Frontal cortex (tissue), 4 donors: Measurements from ENCODE around the gene FKBP5. TPM values are rescaled to one million over a fixed set of nuclear protein-coding genes. Genes with fewer than 3 reads are reported as not detected.
"Not testable (repeated sequence)": the region's sequence is repeated elsewhere in the genome, so short reads cannot be mapped to it uniquely, and the experiment has no call there.

ENCODE experiments used
- DNase-seq, 2 donors: peaks; one replicate each; pipeline ENCODE4 v3.0.0; 2012; ENCODE audit warnings: low spot score in 2 of 2
- FAIRE-seq: peaks from 2 replicates; lab custom pipeline; 2012; peaks lifted over from hg19 to GRCh38; lab: Jason Lieb, UNC
- total RNA-seq: library from RNA; depleted of rRNA; stranded (reverse); fragments of >200 nt; gene quantifications from one replicate; pipeline ENCODE4 v1.2.3, GENCODE V29; 2014
- donor health status: control.
- donor health status: control.
- donor health status: control.

Gene FKBP5
- 3.3 TPM for total RNA-seq

DNA sequence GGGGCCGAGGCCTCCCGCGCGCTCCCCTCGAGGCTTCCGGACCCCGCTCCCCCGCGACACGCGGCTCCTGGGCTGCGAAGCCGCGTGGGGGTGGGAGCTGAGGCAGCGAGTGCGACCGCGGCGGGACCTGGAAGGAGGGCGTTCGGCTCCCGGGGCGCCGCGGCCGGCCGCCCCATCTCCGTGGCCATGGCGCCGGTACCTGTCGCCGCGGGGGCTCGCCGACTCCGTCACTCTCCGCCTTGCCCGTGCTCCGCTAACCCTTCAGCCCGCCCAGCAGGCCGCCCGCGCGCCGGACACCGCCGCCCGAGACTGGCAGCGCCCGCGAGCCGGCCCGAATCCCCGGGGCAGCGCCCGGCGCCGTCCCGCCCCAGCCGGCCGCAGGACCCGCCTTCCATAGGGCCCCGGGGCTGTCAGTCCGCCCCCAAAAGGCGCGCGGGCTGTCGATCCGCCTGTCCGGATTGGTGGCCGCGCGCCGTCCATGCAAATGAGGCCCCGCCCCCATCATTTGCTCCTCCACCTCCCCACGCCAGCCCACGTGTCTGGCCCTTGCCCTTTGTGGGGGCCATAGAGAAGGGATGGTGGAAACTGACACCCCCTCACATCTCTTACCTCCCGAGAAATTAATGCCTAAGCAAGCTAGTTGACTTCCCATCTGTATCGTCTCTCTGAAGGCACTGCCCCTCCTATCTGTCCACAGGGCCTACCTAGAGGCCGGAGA lies at the start of gene FKBP5:
FKBP5 (minus strand) TSS at position 311 of the 718 bp plus-strand sequence. CDS start 46,091 bp downstream, outside the sequence.
- DNase-seq, result peak; percentile 91 to 92
- FAIRE-seq, result no peak

GRCh38 chr6:35737413-35738211 lies 48.9 kb upstream of the FKBP5 start:
- FAIRE-seq, result peak; percentile 6
- peak; percentile 59 to 82 for DNase-seq

- DNase-seq (no peak), FAIRE-seq (no peak)
These were observed 48.3 kb upstream of the FKBP5 start, which contains the start of gene ARMC12 for GRCh38 chr6:35736982-35737412. ARMC12 (plus strand) TSS chr6:35737032; CDS start chr6:35737109, 77 bp downstream.

DNA sequence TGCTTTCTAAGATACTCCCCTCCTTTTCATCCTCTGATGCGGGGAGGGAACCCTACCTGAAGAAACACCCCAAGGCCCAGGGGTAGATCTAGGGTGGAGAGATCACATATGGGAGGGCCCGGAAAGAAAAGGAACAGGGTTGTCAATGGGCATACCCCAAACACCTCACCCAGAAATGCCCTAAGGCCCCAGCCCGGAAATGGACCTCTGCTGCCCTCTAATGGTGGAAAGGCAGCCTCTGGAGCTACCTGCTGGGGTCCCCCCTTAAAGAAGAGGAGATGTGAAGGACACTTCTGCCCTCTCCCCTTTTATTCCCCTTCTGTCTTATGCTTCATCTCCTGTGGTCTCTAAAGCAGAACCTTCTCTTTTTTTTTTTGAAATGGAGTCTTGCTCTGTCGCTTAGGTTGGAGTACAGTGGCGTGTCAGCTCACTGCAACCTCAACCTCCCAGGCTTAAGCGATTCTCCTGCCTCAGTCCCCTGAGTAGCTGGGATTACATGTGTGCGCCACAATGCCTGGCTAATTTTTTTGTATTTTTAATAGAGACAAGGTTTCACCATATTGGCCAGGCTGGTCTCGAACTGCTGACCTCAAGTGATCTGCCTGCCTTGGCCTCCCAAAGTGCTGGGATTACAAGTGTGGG lies 47.7 kb upstream of the FKBP5 start:
- DNase-seq (peak; percentile 54 to 67), FAIRE-seq (no peak)

GRCh38 chr6:35735452-35735851 lies 46.7 kb upstream of the FKBP5 start:
- DNase-seq, result no peak
- no peak for FAIRE-seq

DNA sequence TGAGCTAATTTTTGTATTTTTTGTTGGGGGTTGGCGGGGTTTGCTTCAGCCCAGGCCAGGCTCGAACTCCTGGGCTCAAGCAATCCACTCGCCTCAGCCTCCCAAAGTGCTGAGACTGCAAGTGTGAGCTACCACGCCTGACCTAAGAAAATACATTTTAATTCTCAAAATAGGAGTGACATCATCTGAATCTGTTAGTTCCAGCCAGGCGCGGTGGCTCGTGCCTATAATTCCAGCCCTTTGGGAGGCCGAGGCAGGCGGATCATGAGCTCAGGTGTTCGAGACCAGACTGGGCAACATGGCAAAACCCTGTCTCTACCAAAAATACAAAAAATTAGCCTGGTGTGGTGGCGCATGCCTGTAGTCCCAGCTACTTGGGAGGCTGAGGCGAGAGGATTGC lies 45.6 kb upstream of the FKBP5 start:
- not testable (repeated sequence) for FAIRE-seq, DNase-seq

DNA sequence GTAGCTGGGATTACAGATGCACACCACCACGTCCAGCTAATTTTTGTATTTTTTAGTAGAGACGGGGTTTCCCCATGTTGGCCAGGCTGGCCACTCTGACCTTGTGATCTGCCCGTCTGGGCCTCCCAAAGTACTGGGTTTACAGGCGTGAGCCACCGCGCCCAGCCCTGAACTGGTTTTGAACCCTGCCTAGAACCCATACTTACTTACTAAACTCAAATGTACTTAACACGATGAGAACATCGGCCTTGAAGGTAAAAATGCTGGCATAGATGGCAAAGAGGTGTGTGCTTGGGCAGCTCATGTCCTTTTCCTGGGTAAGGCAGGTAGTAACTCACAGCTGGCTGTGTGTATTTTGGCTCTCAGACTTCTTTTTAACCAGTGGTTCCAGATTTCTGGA lies 44.9 kb upstream of the FKBP5 start:
- no peak for FAIRE-seq
- DNase-seq, result no peak

DNA sequence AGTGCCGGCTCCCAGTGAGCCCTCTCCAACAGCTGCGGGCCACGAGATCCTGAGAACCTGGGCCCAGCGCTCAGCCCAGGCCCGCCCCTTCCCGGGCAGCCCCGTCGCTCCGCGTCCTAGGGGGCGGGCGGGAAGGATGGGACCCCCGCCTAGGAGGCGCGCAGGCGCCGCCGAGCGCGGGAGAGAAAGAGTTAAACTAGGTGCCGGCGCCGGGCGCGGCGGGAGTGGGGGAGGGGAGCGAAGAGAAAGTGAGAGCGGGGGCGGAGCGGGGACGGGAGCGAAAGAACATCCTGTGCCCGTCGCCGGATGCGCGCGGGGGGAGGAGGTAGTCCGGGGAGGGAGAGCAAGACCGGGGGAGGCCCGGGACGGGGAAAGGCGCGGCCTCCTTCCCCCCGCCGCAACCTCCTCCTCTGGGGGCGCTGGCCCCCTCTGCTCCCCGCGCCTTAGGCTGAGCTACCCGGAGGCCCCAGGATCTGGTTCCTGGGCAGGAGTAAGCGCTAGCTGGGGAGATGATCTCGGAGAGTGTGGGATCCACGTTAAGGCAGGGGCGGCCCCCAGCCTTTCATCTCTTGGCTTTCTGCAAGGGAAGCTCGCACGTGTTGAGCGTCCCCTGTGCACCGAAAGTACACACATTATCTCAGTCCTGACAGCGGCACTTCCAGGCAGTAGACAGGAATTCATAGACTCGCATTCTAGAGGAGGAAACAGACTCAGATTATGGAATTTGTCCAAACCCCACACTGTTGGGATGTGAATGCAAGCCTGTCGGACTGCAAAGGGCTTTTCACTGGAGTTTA lies 43.2 kb upstream of the FKBP5 start:
- no peak for FAIRE-seq
- peak; percentile 74 to 87 for DNase-seq

DNA sequence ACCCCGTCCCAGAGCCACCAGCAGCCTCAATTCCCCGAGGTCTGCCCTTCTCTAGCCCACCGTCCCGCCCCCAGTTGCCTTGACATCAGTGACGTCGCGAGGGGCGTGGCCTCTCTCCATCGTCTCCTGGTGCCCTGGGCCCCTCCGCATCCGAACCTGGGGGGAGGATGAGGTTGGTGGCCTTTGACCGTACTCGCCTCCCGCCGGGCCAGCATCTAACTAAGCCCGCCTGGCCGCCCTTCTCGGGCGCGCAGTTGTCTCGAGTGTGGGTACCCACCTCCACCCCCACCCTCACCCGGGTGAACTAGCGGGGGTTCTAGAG lies 42.7 kb upstream of the FKBP5 start:
- FAIRE-seq (no peak), DNase-seq (peak; percentile 90)

DNA sequence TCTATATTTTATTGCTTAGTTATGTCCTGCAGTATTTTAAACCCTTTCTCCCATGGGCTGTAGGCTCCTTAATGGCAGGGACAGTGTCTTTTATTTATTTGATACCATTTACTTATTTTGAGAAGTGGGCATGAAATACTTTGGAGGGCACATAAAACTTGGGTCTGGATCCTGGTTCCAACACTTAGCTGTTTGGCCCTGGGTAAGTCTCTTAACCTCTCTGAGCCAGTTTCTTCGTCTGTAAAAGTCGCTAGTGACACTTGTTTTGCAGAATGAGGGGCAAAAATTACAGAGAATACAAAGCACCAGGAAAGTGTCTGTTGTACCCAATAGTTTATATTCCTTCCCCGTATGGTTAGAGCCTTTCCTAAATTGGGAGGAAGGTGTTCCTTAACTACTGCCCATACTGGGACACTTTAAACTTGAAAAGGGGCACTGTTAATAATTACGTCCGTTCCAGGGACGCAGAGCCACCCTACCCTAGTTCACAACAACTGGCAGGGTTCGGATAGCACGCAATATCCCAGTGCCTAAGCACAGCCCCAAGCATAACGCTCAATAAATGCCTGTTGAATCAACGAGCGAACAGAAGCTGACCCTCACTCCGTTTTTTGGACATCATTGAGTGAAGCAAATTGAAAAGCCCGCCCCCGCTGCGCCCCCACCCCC lies 42.2 kb upstream of the FKBP5 start:
- no peak for DNase-seq
- FAIRE-seq, result no peak

- FAIRE-seq (no peak), DNase-seq (no peak)
These were observed 41.0 kb upstream of the FKBP5 start for GRCh38 chr6:35729722-35730121.

DNA sequence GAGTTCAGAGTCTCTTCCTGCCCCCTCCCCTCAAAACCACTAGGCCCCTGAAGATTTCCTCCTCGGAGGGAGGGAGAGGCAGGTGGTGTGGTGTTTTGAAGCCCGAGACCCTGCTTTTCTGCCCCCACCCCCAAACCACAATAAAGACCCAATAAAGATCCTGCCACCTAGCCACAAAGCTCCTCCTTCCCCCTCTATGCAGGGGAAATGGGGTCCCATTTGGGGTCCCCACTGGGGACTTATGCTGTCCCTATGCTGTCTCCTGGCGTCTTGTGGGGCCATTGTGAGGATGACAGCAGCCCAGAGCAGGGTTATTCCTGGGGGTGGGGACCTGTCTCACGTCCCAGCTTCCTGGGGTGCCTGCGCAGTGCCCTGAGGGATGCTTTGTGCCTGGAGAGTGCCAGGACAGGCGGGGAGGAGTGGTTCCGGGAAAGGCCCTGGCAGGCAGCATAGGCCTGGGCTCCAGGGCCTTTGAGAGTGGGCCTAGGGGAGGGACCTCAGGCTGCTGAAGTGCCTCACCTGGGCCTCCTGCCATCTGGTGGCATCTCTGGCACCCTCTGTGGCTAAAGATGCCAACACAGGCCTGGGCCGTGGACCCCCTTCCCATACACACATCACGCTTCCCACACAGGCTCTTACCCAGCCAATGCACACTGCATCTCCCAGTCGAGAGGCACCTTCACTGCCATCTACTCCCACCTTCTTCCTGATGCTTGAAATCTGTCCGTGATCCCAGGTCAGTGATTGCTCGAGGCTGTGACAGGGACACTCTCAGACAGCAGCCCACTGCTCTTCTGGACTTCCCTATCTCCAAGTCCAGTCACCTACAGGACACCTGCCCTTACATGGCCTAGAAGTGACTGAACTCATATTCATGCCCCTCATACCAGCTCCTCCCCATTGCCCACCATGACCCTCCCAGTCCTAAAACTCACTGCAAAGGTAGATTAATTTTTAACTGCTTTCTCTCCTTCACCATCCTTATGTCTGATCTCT lies 40.3 kb upstream of the FKBP5 start:
- no peak for DNase-seq
- FAIRE-seq, result no peak

GRCh38 chr6:35727935-35728682 lies 39.4 kb upstream of the FKBP5 start:
- DNase-seq, result peak; percentile 89
- no peak for FAIRE-seq

- FAIRE-seq (no peak), DNase-seq (peak; percentile 54 to 69)
These were observed 38.7 kb upstream of the FKBP5 start for GRCh38 chr6:35727231-35727934.

GRCh38 chr6:35725721-35726438 lies 37.2 kb upstream of the FKBP5 start:
- peak in 1 of 2 donors; percentile 30 for DNase-seq
- FAIRE-seq, result no peak

- DNase-seq (no peak), FAIRE-seq (no peak)
These were observed 36.5 kb upstream of the FKBP5 start for GRCh38 chr6:35725081-35725708.
